RWPE2 (cell line): ENCODE results near the gene MACROD2.

Source experiments
- ATAC-seq: fragments of 200-7000 bp; cut with Tn5 transposase; 3 replicates; pipeline ENCODE4 v1.9.1; 2021; ENCODE audit warnings: low read depth
- DNase-seq: peaks from one replicate; pipeline ENCODE4 v3.0.0-alpha.2; 2020; ENCODE audit warnings: low spot score
- H3K27ac ChIP-seq: fragments of 450-650 bp; 2 replicates; pipeline ENCODE4 v1.5.1; 2017; ENCODE audit warnings: mild to moderate bottlenecking; ENCODE audit not compliant: poor library complexity, severe bottlenecking
- H3K27me3 ChIP-seq: fragments of 250-450 bp; sonication (Bioruptor Pico); 2 replicates; pipeline ENCODE4 v1.5.1; 2021; ENCODE audit warnings: mild to moderate bottlenecking, moderate library complexity; ENCODE audit not compliant: insufficient read depth, poor library complexity, severe bottlenecking
- H3K36me3 ChIP-seq: fragments of 250-450 bp; sonication (Bioruptor Pico); 2 replicates; pipeline ENCODE4 v1.5.1; 2020; ENCODE audit warnings: low read depth, mild to moderate bottlenecking, moderate library complexity
- H3K4me1 ChIP-seq: fragments of 250-450 bp; sonication (Bioruptor Pico); 2 replicates; pipeline ENCODE4 v1.5.1; 2021; ENCODE audit warnings: mild to moderate bottlenecking, moderate library complexity; ENCODE audit not compliant: insufficient read depth, poor library complexity, severe bottlenecking
- H3K4me3 ChIP-seq: fragments of 250-450 bp; sonication (Bioruptor Pico); 2 replicates; pipeline ENCODE4 v1.5.1; 2021; ENCODE audit warnings: mild to moderate bottlenecking, moderate library complexity; ENCODE audit not compliant: severe bottlenecking
- H3K9me3 ChIP-seq: fragments of 250-450 bp; sonication (Bioruptor Pico); 2 replicates; pipeline ENCODE4 v1.5.1; 2021; ENCODE audit warnings: mild to moderate bottlenecking, moderate library complexity; ENCODE audit not compliant: severe bottlenecking
- TF ChIP-seq, protein P1 (sequence below): fragments of 450-650 bp; IDR thresholded peaks from one replicate; pipeline ENCODE4 v1.5.1; 2017; ENCODE audit warnings: mild to moderate bottlenecking, moderate library complexity; ENCODE audit not compliant: poor library complexity, severe bottlenecking

The MACROD2 gene

DNA sequence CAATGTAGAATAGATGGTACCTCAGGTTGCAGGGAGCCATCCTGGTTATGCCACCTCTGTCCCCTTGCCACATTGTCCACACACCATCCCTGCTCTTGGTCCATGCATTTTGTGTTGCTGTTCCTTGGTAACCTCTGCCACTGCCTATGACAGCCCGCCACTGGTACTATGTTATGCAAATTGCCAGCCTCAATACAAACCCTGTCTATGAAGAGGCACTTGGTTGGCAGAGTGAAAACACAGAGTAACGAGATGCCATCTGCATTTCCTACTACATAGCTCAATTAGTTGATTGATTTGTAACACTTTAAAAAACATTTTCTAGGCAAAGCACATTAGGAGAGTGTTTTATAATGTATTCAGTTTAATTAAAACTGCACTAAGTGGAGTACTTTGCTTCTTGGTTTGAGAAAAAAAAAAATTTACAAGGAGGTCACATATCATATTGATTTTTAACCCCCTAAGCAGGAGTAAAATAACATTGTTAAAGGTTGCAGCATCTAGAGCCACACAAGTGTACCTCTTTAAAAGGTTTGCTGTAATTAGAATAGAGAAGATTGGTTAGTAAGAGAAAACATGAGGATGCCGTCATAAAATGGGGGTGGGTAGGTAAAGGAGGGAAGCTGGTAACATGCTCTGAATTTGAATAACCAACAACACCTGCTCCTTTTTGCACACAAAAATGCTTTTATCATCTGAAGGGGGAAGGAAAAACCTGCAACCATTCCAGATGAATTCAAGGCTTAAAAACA, 1760.9 kb downstream of the MACROD2 start:
- TF ChIP-seq, protein P1, sequence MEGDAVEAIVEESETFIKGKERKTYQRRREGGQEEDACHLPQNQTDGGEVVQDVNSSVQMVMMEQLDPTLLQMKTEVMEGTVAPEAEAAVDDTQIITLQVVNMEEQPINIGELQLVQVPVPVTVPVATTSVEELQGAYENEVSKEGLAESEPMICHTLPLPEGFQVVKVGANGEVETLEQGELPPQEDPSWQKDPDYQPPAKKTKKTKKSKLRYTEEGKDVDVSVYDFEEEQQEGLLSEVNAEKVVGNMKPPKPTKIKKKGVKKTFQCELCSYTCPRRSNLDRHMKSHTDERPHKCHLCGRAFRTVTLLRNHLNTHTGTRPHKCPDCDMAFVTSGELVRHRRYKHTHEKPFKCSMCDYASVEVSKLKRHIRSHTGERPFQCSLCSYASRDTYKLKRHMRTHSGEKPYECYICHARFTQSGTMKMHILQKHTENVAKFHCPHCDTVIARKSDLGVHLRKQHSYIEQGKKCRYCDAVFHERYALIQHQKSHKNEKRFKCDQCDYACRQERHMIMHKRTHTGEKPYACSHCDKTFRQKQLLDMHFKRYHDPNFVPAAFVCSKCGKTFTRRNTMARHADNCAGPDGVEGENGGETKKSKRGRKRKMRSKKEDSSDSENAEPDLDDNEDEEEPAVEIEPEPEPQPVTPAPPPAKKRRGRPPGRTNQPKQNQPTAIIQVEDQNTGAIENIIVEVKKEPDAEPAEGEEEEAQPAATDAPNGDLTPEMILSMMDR = no peak
- DNase-seq = no peak

DNA sequence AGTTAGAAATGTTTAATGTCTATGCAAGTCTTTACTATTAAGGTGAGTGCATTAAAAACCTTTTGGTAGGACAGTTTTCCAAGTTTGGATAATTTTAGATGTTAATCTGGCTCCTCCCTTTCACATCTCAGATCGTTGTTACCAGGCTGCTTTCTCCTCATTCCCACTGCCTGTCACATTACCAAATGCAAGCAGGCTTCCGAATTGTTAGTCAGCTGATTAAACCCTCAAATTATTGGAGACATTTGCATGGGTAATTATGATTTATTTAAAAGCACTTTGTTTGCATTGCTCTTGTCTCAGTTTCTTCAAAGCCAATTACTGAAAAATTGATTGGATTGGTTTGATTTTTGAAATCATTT, 1761.4 kb downstream of the MACROD2 start:
- TF ChIP-seq, protein P1 = no peak
- DNase-seq (no peak), ATAC-seq (no peak)

More for the DNA sequence above, 1760.9 kb downstream of the MACROD2 start:
- H3K27me3 ChIP-seq = no peaks in the 10 kb centered on the region
- H3K4me1 ChIP-seq = no peaks in the 10 kb centered on the region
- H3K4me3 ChIP-seq = no peak overlapping the region
- H3K27ac ChIP-seq = no peak overlapping the region
- H3K36me3 ChIP-seq = no peaks in the 10 kb centered on the region
- no peaks in the 10 kb centered on the region for H3K9me3 ChIP-seq
- no peak for ATAC-seq

DNA sequence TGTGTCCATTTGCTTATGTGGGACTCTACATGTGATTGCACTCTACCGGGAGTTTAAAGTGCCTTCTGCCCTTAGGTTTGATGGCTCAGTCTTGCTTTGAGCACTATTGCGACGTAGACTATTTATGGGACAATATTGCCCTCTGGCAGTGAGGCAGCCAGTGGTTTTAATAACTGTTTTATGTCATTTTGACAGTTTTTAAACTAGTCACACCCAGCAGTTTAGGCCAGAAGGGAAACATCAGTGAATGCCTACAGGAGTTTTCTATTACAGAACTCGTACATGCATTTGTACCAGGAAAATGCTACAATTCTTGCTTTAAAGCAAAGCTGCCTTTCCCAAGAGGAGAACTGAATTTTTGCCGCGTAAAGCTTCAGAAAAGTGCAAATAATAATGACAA, 1764.3 kb downstream of the MACROD2 start:
- Histone ChIP-seq H3K27me3 (no peaks in the 10 kb centered on the region), H3K4me3 (no peak overlapping the region), H3K4me1 (peaks cover 12% of the 10 kb centered on the region), H3K36me3 (no peaks in the 10 kb centered on the region), H3K9me3 (no peaks in the 10 kb centered on the region), H3K27ac (no peak overlapping the region)
- no peak for DNase-seq
- ATAC-seq = no peak
- TF ChIP-seq, protein P1 = peak; percentile 21

More for the DNA sequence above, 1761.4 kb downstream of the MACROD2 start:
- Histone ChIP-seq H3K4me3 (no peak overlapping the region), H3K27me3 (no peaks in the 10 kb centered on the region), H3K27ac (no peak overlapping the region), H3K36me3 (no peaks in the 10 kb centered on the region), H3K4me1 (no peaks in the 10 kb centered on the region), H3K9me3 (no peaks in the 10 kb centered on the region)

DNA sequence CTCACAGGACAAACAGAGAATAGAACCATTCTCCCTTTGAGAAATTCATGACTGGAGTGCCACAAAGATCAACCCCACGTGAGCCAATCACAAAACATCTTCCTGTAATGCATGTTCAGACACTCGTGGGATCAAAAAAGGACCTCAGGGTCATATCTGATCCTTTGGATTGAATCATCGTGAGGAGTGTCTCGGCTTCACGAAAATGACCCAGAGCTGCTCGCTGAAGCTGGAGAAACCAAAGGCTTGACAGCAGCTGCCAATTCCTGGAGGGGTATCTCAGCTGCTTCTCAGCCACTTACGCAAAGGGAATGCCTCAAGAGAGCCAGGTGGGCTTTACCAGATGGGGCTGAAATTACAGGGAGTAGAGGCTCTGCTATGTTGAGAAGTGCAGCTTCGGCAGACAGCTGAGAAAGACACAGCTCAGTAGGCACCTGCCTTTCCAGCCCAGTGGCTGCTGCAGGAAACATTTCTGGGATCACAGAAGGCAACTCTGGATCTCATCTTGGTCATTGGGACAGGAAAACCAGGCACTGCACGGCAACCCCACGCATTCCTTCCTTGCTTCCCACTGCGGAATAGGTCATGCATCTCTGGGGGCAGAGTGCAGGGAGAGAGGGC, 1764.8 kb downstream of the MACROD2 start:
- Histone ChIP-seq H3K27ac (no peak overlapping the region), H3K27me3 (no peaks in the 10 kb centered on the region), H3K4me1 (peaks cover 12% of the 10 kb centered on the region), H3K9me3 (no peaks in the 10 kb centered on the region), H3K36me3 (no peaks in the 10 kb centered on the region), H3K4me3 (no peak overlapping the region)
- TF ChIP-seq, protein P1 = no peak
- DNase-seq = no peak
- no peak for ATAC-seq

DNA sequence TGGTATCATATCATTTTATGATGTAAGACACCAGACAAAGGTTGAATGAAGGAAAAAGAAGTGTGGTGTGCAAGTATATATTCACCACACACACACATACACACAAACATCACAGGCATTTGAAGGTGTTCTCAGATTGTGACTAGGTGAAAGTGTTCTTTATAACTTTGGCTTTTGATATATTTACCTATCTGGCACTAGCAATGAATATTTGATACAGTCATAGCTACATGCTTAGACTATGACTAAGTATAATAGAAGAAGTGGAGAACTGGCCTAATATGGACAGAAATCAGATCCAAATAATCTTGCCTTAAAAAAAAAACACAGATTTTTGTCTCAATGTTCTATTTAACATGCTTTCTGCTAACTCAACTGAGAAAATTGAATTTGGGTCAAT, 1768.0 kb downstream of the MACROD2 start:
- Histone ChIP-seq H3K27me3 (no peaks in the 10 kb centered on the region), H3K27ac (peak overlapping the region; percentile 13), H3K4me1 (peaks cover 12% of the 10 kb centered on the region), H3K36me3 (no peaks in the 10 kb centered on the region), H3K4me3 (no peak overlapping the region), H3K9me3 (no peaks in the 10 kb centered on the region)
- ATAC-seq (peak; percentile 97), DNase-seq (no peak)
- TF ChIP-seq, protein P1 = peak; percentile 9
